HAP-1 (cell line): ENCODE results near the gene EPB41L4B.

Source experiments
- DNase-seq, 2 experiments: peaks; one replicate each; pipeline ENCODE4 v3.0.0-alpha.2; 2016 to 2020; ENCODE audit warnings: low spot score in 2 of 2
- H3K27me3 ChIP-seq: fragments of 250-450 bp; sonication (Bioruptor Pico); 2 replicates; pipeline ENCODE4 v1.5.1; 2020; ENCODE audit warnings: low read depth, mild to moderate bottlenecking, moderate library complexity
- H3K36me3 ChIP-seq: fragments of 250-450 bp; sonication (Bioruptor Pico); replicated peaks from 2 replicates; pipeline ENCODE4 v1.5.1; 2020; ENCODE audit warnings: mild to moderate bottlenecking
- H3K4me1 ChIP-seq: fragments of 250-450 bp; sonication (Bioruptor Pico); 2 replicates; pipeline ENCODE4 v1.5.1; 2020; ENCODE audit warnings: mild to moderate bottlenecking
- H3K4me3 ChIP-seq: fragments of 250-450 bp; sonication (Bioruptor Pico); 2 replicates; pipeline ENCODE4 v1.5.1; 2020; ENCODE audit warnings: mild to moderate bottlenecking, moderate library complexity
- H3K9me3 ChIP-seq: fragments of 250-450 bp; sonication (Bioruptor Pico); 2 replicates; pipeline ENCODE4 v1.5.1; 2020; ENCODE audit warnings: mild to moderate bottlenecking, moderate library complexity
- in situ Hi-C: fragments of 300-500 bp; cut with MboI; formaldehyde crosslinking; loops from 3 replicates; pipeline ENCODE4 v1.14.3; 2020; ENCODE audit warnings: low sequenced_read_pairs, inconsistent platforms, mixed read lengths

The EPB41L4B gene

GRCh38 chr9:109124121-109124520 lies 196.7 kb downstream of the EPB41L4B start:
- in situ Hi-C loops: no loop called here
- no peak for DNase-seq
- Histone ChIP-seq H3K27me3 (no peaks in the 10 kb centered on the region), H3K4me3 (no peak overlapping the region), H3K9me3 (no peaks in the 10 kb centered on the region), H3K36me3 (no peaks in the 10 kb centered on the region; the same call in 1 of the 2 replicates), H3K4me1 (peaks cover 12% of the 10 kb centered on the region)

GRCh38 chr9:109122726-109123621 lies 197.9 kb downstream of the EPB41L4B start:
- Histone ChIP-seq H3K9me3 (no peaks in the 10 kb centered on the region), H3K36me3 (no peaks in the 10 kb centered on the region; the same call in 1 of the 2 replicates), H3K4me1 (peaks cover 14% of the 10 kb centered on the region), H3K4me3 (no peak overlapping the region), H3K27me3 (no peaks in the 10 kb centered on the region)
- in situ Hi-C loops: no loop called here
- no peak for DNase-seq
